Panc1 (cell line): ENCODE data around the gene ESYT2. TPM values are rescaled to one million over a fixed set of nuclear protein-coding genes. Genes with fewer than 3 reads are reported as not detected.
A peak's percentile ranks its signal among the peaks of the same experiment; 100 is the strongest.

ENCODE experiments used
- ATAC-seq: fragments of 200-7000 bp; cut with Tn5 transposase; 2 replicates; pipeline ENCODE4 v1.9.1; 2020; ENCODE audit warnings: mild to moderate bottlenecking, moderate library complexity
- BruUV-seq: library from RNA; stranded (reverse); fragments of 400-500 nt; replicated peaks from 2 replicates; lab custom pipeline; 2021; lab: Mats Ljungman, UMichigan
- CTCF ChIA-PET: fragments of 300-600 bp; sonication (Branson Sonifier 250); formaldehyde crosslinking; loops from one replicate; lab custom pipeline; 2022; ENCODE audit warnings: antibody characterized with exemption; lab: Charles Lee
- POLR2A ChIA-PET: fragments of 300-600 bp; sonication (Branson Sonifier 250); formaldehyde crosslinking; loops from one replicate; lab custom pipeline; 2022; ENCODE audit warnings: antibody characterized with exemption; lab: Charles Lee
- DNase-seq: peaks from one replicate; pipeline ENCODE4 v3.0.0-alpha.2; 2010; ENCODE audit warnings: low read depth, low spot score
- H3K27ac ChIP-seq: 2 replicates; pipeline ENCODE4 v1.5.1; 2011; ENCODE audit warnings: mild to moderate bottlenecking, low read length, inconsistent platforms
- H3K27me3 ChIP-seq: fragments of 200-500 bp; sonication (Bioruptor generic); 2 replicates; pipeline ENCODE4 v1.6.0; 2014; ENCODE audit warnings: low read length, inconsistent platforms; ENCODE audit not compliant: control insufficient read depth, insufficient read depth
- H3K36me3 ChIP-seq: fragments of 200-500 bp; sonication (Bioruptor generic); 2 replicates; pipeline ENCODE4 v1.5.1; 2014; ENCODE audit warnings: inconsistent platforms, mild to moderate bottlenecking, low read length, moderate library complexity; ENCODE audit not compliant: control insufficient read depth, insufficient read depth
- H3K4me1 ChIP-seq: 2 replicates; pipeline ENCODE4 v1.5.1; 2011; ENCODE audit warnings: inconsistent platforms, mild to moderate bottlenecking, low read length, moderate library complexity; ENCODE audit not compliant: control insufficient read depth, insufficient read depth
- H3K4me3 ChIP-seq, 2 experiments: 2 replicates each; pipeline ENCODE4 v1.5.1; 2011 to 2012; ENCODE audit warnings: low read depth in 2 of 2, low read length in 2 of 2, mild to moderate bottlenecking in 2 of 2, inconsistent platforms in 1 of 2, moderate library complexity in 1 of 2
- H3K9me3 ChIP-seq: fragments of 200-500 bp; sonication (Bioruptor generic); 2 replicates; pipeline ENCODE4 v1.5.1; 2014; ENCODE audit warnings: low read depth, mild to moderate bottlenecking, inconsistent platforms, low read length, moderate library complexity; ENCODE audit not compliant: control insufficient read depth, insufficient read depth
- POLR2AphosphoS5 ChIP-seq: IDR thresholded peaks from 2 replicates; pipeline ENCODE4 v1.6.1; 2012; ENCODE audit warnings: mild to moderate bottlenecking, low read depth, low read length, moderate library complexity
- SIN3A ChIP-seq: IDR thresholded peaks from 2 replicates; pipeline ENCODE4 v1.6.1; 2012; ENCODE audit warnings: low read depth, mild to moderate bottlenecking, low read length, moderate library complexity, borderline replicate concordance; ENCODE audit not compliant: insufficient read depth
- TCF7L2 ChIP-seq: IDR thresholded peaks from 2 replicates; pipeline ENCODE4 v1.6.1; 2011; ENCODE audit warnings: mild to moderate bottlenecking, low read depth, low read length, inconsistent platforms
- in situ Hi-C: cut with HindIII; loops from 2 replicates; pipeline ENCODE4 v1.10.0; 2016; ENCODE audit warnings: low sequenced_read_pairs, low pct_unique_long_range_greater_than_20kb
- intact Hi-C: fragments of 100-400 bp; cut with micrococcal nuclease; formaldehyde crosslinking; loops from one replicate; pipeline ENCODE4 v1.10.0; 2022; ENCODE audit not compliant: unreplicated experiment
- total RNA-seq: library from RNA; stranded (reverse); gene quantifications from one replicate; pipeline ENCODE4 v1.2.1, GENCODE V29; 2021; ENCODE audit not compliant: unreplicated experiment
- TF ChIP-seq, protein P1 (sequence below), 2 experiments: IDR thresholded peaks; 2 replicates each; pipeline ENCODE4 v1.6.1; 2011 to 2012; ENCODE audit warnings: low read depth in 2 of 2, control low read depth in 1 of 2, low read length in 1 of 2, mild to moderate bottlenecking in 1 of 2, moderate library complexity in 1 of 2; ENCODE audit not compliant: insufficient read depth in 1 of 2
- TF ChIP-seq, protein P2 (sequence below): fragments of 450-650 bp; IDR thresholded peaks from 2 replicates; pipeline ENCODE4 v1.5.1; 2017; ENCODE audit warnings: mild to moderate bottlenecking

The ESYT2 gene
- total RNA-seq, 1 experiment from 2014 or later: 92.7 TPM

DNA sequence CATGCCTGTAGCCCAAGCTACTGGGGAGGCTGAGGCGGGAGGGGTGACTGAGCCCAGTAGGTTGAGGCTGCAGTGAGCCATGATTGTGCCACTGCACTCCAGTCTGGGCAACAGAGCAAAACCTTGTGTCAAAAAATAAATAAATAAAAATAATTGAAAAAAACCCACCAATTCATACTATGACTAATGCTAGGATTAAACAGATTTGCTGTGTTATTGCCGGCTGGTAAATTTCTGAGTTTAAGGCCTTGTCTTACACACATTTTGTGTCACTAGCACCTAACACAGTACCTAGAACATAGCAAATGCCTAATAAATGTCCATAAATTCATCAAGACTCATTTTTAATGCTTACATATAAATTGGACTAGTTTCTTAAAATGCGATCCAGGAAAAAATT is 8.7 kb downstream of the ESYT2 start:
- Histone ChIP-seq H3K27me3 (no peaks in the 10 kb centered on the region), H3K9me3 (no peaks in the 10 kb centered on the region), H3K4me3 (peak overlapping the region in 1 of 2 experiments; percentile 1; a peak in 1 of 4 replicates), H3K27ac (peak overlapping the region; percentile 99), H3K4me1 (peaks cover 81% of the 10 kb centered on the region), H3K36me3 (no peaks in the 10 kb centered on the region)
- ChIA-PET POLR2A (no interaction called here), CTCF (no interaction called here)
- intact Hi-C loops: no loop called here
- ATAC-seq (no peak), DNase-seq (no peak)
- in situ Hi-C loops: no loop called here
- TF ChIP-seq, protein P1, sequence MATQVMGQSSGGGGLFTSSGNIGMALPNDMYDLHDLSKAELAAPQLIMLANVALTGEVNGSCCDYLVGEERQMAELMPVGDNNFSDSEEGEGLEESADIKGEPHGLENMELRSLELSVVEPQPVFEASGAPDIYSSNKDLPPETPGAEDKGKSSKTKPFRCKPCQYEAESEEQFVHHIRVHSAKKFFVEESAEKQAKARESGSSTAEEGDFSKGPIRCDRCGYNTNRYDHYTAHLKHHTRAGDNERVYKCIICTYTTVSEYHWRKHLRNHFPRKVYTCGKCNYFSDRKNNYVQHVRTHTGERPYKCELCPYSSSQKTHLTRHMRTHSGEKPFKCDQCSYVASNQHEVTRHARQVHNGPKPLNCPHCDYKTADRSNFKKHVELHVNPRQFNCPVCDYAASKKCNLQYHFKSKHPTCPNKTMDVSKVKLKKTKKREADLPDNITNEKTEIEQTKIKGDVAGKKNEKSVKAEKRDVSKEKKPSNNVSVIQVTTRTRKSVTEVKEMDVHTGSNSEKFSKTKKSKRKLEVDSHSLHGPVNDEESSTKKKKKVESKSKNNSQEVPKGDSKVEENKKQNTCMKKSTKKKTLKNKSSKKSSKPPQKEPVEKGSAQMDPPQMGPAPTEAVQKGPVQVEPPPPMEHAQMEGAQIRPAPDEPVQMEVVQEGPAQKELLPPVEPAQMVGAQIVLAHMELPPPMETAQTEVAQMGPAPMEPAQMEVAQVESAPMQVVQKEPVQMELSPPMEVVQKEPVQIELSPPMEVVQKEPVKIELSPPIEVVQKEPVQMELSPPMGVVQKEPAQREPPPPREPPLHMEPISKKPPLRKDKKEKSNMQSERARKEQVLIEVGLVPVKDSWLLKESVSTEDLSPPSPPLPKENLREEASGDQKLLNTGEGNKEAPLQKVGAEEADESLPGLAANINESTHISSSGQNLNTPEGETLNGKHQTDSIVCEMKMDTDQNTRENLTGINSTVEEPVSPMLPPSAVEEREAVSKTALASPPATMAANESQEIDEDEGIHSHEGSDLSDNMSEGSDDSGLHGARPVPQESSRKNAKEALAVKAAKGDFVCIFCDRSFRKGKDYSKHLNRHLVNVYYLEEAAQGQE (IDR thresholded peaks at IDR 0.05; ENCODE audit: insufficient read depth in 1 of 2, low read depth in 2 of 2, low read length in 1 of 2): no peak
- TF ChIP-seq, protein P2, sequence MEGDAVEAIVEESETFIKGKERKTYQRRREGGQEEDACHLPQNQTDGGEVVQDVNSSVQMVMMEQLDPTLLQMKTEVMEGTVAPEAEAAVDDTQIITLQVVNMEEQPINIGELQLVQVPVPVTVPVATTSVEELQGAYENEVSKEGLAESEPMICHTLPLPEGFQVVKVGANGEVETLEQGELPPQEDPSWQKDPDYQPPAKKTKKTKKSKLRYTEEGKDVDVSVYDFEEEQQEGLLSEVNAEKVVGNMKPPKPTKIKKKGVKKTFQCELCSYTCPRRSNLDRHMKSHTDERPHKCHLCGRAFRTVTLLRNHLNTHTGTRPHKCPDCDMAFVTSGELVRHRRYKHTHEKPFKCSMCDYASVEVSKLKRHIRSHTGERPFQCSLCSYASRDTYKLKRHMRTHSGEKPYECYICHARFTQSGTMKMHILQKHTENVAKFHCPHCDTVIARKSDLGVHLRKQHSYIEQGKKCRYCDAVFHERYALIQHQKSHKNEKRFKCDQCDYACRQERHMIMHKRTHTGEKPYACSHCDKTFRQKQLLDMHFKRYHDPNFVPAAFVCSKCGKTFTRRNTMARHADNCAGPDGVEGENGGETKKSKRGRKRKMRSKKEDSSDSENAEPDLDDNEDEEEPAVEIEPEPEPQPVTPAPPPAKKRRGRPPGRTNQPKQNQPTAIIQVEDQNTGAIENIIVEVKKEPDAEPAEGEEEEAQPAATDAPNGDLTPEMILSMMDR: no peak
- no peak for TF ChIP-seq TCF7L2
- no peak for TF ChIP-seq SIN3A
- TF ChIP-seq POLR2AphosphoS5: no peak
- BruUV-seq: no TSS peak

DNA sequence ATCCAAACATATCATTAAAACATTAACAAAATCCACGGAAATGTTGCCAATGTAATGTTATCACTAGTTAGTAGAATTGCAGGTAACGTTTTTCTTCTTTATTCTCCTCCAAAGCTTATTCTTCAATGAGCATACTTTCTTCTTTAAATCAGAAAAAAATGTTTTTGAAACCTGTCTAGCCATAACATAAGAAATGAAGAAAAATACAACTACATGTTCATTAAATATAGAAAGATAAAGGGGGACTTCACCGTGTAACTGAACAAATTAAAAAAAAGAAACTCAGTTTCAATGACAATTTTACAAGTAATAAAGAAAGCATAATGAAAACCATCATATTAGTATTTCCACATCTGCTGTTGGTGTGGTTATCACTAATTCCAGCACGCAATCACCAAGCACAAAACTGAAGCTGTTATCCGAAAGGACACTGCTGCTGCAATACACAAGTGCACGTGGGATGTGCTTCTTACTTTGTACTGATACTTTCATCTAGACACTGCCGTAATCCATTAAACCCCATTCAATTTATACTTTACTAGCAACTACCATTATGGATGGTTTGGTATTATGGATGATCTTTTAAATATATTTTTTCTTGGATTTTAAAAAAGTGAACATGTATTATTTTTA is 9.6 kb downstream of the ESYT2 start:
- Histone ChIP-seq H3K4me3 (peak overlapping the region in 1 of 2 experiments; percentile 22; a peak in 3 of 4 replicates), H3K27ac (peak overlapping the region; percentile 99), H3K9me3 (no peaks in the 10 kb centered on the region), H3K36me3 (no peaks in the 10 kb centered on the region), H3K27me3 (no peaks in the 10 kb centered on the region), H3K4me1 (peaks cover 85% of the 10 kb centered on the region)
- no peak for ATAC-seq
- no TSS peak for BruUV-seq
- intact Hi-C loops: no loop called here
- POLR2A ChIA-PET: interaction anchor here (0.7 to 1.4 kb wide), 2 partner anchors 41 to 63 kb away, joined by 3 to 4 read pairs; no protein-coding TSS in a partner anchor
- TF ChIP-seq POLR2AphosphoS5 (no peak), SIN3A (no peak), TCF7L2 (no peak)
- TF ChIP-seq, protein P1 (IDR thresholded peaks at IDR 0.05; ENCODE audit: insufficient read depth in 1 of 2, low read depth in 2 of 2, low read length in 1 of 2): no peak
- TF ChIP-seq, protein P2: no peak
- no peak for DNase-seq
- in situ Hi-C loops: no loop called here
- CTCF ChIA-PET: no interaction called here
